Body of pancreas (tissue), 4 donors: Measurements from ENCODE around the gene TUBA3D. TPM values are rescaled to one million over a fixed set of nuclear protein-coding genes. Genes with fewer than 3 reads are reported as not detected.
"Not testable (repeated sequence)": the region's sequence is repeated elsewhere in the genome, so short reads cannot be mapped to it uniquely, and the experiment has no call there.

ENCODE experiments used
- ATAC-seq: fragments of 150-250 bp; one replicate; pipeline ENCODE4 v1.9.1; 2016
- DNase-seq, 4 donors: peaks; one replicate each; pipeline ENCODE4 v3.0.0-alpha.2; 2019
- H3K27ac ChIP-seq, 4 donors: fragments of 200-600 bp; sonication (generic); 1 replicate in 3 of 4; 2 replicates in 1 of 4; pipeline versions ENCODE4 v1.5.1 to v1.6.1; 2016 to 2019; ENCODE audit warnings: mild to moderate bottlenecking in 1 of 4, mixed read lengths in 1 of 4, moderate library complexity in 1 of 4
- H3K27me3 ChIP-seq, 2 donors: fragments of 200-600 bp; sonication (generic); one replicate each; pipeline ENCODE4 v1.6.0; 2016; ENCODE audit warnings: mild to moderate bottlenecking in 1 of 2
- H3K36me3 ChIP-seq, 2 donors: fragments of 200-600 bp; sonication (generic); replicated peaks in 1 of 2; 2 replicates each; pipeline ENCODE4 v1.5.1; 2016; ENCODE audit warnings: low read depth in 2 of 2; ENCODE audit not compliant: insufficient read depth in 1 of 2
- H3K4me1 ChIP-seq: fragments of 200-600 bp; sonication (generic); one replicate; pipeline ENCODE4 v1.6.0; 2016
- H3K4me3 ChIP-seq, 2 donors: fragments of 200-600 bp; sonication (generic); 1 replicate in 1 of 2; 2 replicates in 1 of 2; pipeline ENCODE4 v1.5.1; 2016 to 2019
- H3K9me3 ChIP-seq, 3 donors: fragments of 200-600 bp; sonication (generic); 1 replicate in 2 of 3; 2 replicates in 1 of 3; pipeline ENCODE4 v1.5.1; 2016
- CTCF ChIP-seq, 7 experiments: fragments of 450-650 bp in 4 of 7; fragments of 200-600 bp in 3 of 7; sonication (generic) in 3 of 7; IDR thresholded peaks; one replicate each; pipeline ENCODE4 v1.5.1; 2016 to 2019; ENCODE audit warnings: antibody characterized with exemption in 7 of 7
- POLR2A ChIP-seq, 3 donors: fragments of 450-650 bp; IDR thresholded peaks; one replicate each; pipeline ENCODE4 v1.6.1; 2016; ENCODE audit warnings: antibody characterized with exemption in 3 of 3, mild to moderate bottlenecking in 2 of 3
- WGBS, 2 donors: methylation state at CpG; one replicate each; pipeline ENCODE4 v1.1.5; 2017; 5-methylcytosine and 5-hydroxymethylcytosine counted together
- intact Hi-C: fragments of 100-400 bp; cut with DNase I; formaldehyde crosslinking; loops from one replicate; pipeline ENCODE4 v1.15.1; 2023
- total RNA-seq, 2 donors: library from RNA; depleted of rRNA; stranded (reverse); fragments of >200 nt; gene quantifications; one replicate each; pipeline ENCODE4 v1.1.0, GENCODE V29; 2016

Gene TUBA3D
- total RNA-seq, 2 donors from 2014 or later: not detected

GRCh38 chr2:131520526-131520925 is 44.6 kb downstream of the TUBA3D start:
- H3K4me3 ChIP-seq: no peak overlapping the region
- H3K27me3 ChIP-seq: no peaks in the 10 kb centered on the region
- 82 to 87% methylated on average over 6 to 10 of the region's 10 CpGs for WGBS, 2 donors
- peaks cover 0 to 8% of the 10 kb centered on the region in 2 donors for H3K36me3 ChIP-seq
- H3K4me1 ChIP-seq: no peaks in the 10 kb centered on the region
- H3K9me3 ChIP-seq: no peaks in the 10 kb centered on the region
- H3K27ac ChIP-seq: no peak overlapping the region
- intact Hi-C loops: no loop called here
- TF ChIP-seq POLR2A (IDR thresholded peaks at IDR 0.05): no peak
- TF ChIP-seq CTCF (IDR thresholded peaks at IDR 0.05): no peak
- ATAC-seq (no peak), DNase-seq (no peak)

GRCh38 chr2:131521524-131521923 is 45.6 kb downstream of the TUBA3D start:
- H3K4me1 ChIP-seq, H3K27ac ChIP-seq, H3K4me3 ChIP-seq, H3K36me3 ChIP-seq, intact Hi-C loops, DNase-seq, H3K9me3 ChIP-seq, H3K27me3 ChIP-seq, ATAC-seq: not testable (repeated sequence)
- 76 to 86% methylated on average over 3 to 5 of the region's 6 CpGs for WGBS, 2 donors

DNA sequence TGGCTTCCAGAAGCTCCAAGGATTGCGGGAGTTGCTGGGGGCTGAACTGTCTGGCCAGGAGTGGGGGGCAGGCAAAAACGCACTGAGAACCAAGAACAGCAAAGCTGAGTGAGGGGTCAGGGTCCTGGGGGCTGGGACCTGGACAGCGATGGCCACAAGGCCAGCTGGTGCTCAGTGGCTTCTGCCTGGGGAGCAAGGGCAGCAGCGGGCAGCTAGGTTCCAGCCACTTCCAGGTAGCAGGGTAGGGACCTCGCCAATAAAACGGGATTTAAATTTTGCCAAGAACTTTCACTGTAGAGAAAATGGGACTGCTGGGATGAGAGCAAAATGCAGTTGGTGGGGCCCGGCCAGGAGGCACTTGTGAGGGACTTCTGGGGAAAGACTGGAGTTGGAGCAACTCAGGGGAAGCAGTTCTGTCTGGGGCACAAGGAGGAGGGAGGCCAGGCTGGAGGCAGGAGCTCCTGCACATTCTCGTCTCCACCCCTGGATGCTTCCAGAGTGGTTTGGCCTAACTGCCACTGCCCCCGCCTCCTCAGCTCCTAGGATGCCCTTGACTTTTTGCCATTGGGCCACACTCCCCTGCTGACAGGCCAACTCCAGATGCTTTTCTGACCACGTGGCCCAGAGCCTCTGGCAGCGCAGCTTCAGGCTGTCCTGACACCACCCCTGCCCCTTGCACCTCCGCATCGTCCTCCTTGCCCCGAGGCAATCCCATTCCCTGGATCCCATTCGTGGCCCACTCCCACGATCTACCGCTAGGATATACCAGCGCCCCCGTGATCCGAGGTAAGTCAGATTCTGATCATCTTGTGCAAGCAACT is 46.3 kb downstream of the TUBA3D start:
- Histone ChIP-seq H3K27me3 (no peaks in the 10 kb centered on the region), H3K4me3 (no peak overlapping the region), H3K36me3 (peaks cover 0 to 8% of the 10 kb centered on the region in 2 donors), H3K4me1 (peaks cover under 1% of the 10 kb centered on the region), H3K27ac (no peak overlapping the region), H3K9me3 (no peaks in the 10 kb centered on the region)
- intact Hi-C loops: no loop called here
- ATAC-seq: no peak
- 77 to 82% methylated on average over 18 to 20 of the region's 20 CpGs for WGBS, 2 donors
- no peak for DNase-seq
- TF ChIP-seq CTCF (IDR thresholded peaks at IDR 0.05) (no peak), POLR2A (IDR thresholded peaks at IDR 0.05) (no peak)

- ATAC-seq, intact Hi-C loops, H3K9me3 ChIP-seq, H3K27me3 ChIP-seq, H3K4me1 ChIP-seq, H3K36me3 ChIP-seq, H3K27ac ChIP-seq, H3K4me3 ChIP-seq: not testable (repeated sequence)
- DNase-seq: peak in 2 of 4 donors; percentile 1 to 5
- WGBS, 2 donors: 68 to 85% methylated on average over 2 of the region's 2 CpGs
These were observed 49.3 kb downstream of the TUBA3D start for GRCh38 chr2:131525256-131525655.

GRCh38 chr2:131527131-131528001 is 51.4 kb downstream of the TUBA3D start, which contains the start of gene CCDC74A:
Gene CCDC74A, plus strand, starts transcription at chr2:131527888. Its CDS starts 83 bp downstream, at chr2:131527971.
- H3K9me3 ChIP-seq, intact Hi-C loops, H3K27me3 ChIP-seq, H3K4me1 ChIP-seq, H3K36me3 ChIP-seq: not testable (repeated sequence)
- 31 to 56% methylated on average over 23 to 40 of the region's 47 CpGs for WGBS, 2 donors
- peak within 1 kb of the TSS in 1 of 4 donors; percentile 16 for H3K27ac ChIP-seq
- DNase-seq (peak; percentile 76 to 85 (median 83)), ATAC-seq (peak; percentile 94)
- H3K4me3 ChIP-seq: peak within 1 kb of the TSS in 1 of 2 donors; percentile 22

- H3K27me3 ChIP-seq, H3K4me1 ChIP-seq, H3K27ac ChIP-seq, intact Hi-C loops, H3K4me3 ChIP-seq, ATAC-seq, H3K36me3 ChIP-seq, H3K9me3 ChIP-seq: not testable (repeated sequence)
- WGBS, 2 donors: 71 to 91% methylated on average over 9 to 22 of the region's 26 CpGs
- DNase-seq: peak in 1 of 4 donors; percentile 8
These were observed 53.3 kb downstream of the TUBA3D start for GRCh38 chr2:131528981-131529863.

- H3K4me1 ChIP-seq, H3K9me3 ChIP-seq, H3K4me3 ChIP-seq, ATAC-seq, H3K27ac ChIP-seq, intact Hi-C loops, H3K36me3 ChIP-seq, H3K27me3 ChIP-seq: not testable (repeated sequence)
- 80 to 84% methylated on average over 1 to 5 of the region's 5 CpGs for WGBS, 2 donors
- peak in 1 of 4 donors; percentile 4 for DNase-seq
These were observed 54.0 kb downstream of the TUBA3D start for GRCh38 chr2:131529864-131530445.

- H3K27me3 ChIP-seq, intact Hi-C loops, ATAC-seq, H3K9me3 ChIP-seq, H3K27ac ChIP-seq, H3K4me1 ChIP-seq, H3K4me3 ChIP-seq, H3K36me3 ChIP-seq: not testable (repeated sequence)
- peak in 1 of 4 donors; percentile 7 for DNase-seq
- WGBS, 2 donors: 30 to 67% methylated on average over 6 to 15 of the region's 22 CpGs
These were observed 54.9 kb downstream of the TUBA3D start for GRCh38 chr2:131530626-131531344.
